PC-3 (cell line): ENCODE measurements around the gene CYP27C1.

ENCODE experiments used
- CTCF ChIP-seq: fragments of 300-600 bp; sonication (generic); conservative IDR thresholded peaks from 2 replicates; pipeline ENCODE4 v1.5.1; 2017; ENCODE audit warnings: antibody characterized with exemption, low read depth, mild to moderate bottlenecking, low read length
- EZH2 ChIP-seq: fragments of 300-600 bp; sonication (generic); IDR thresholded peaks from one replicate; pipeline ENCODE4 v1.6.1; 2017; ENCODE audit warnings: antibody characterized with exemption, mild to moderate bottlenecking, low read length; ENCODE audit not compliant: unreplicated experiment

- TF ChIP-seq EZH2 (no peak), CTCF (no peak)
Measured at GRCh38 chr2:127193967-127194280, 26.2 kb downstream of the CYP27C1 start.
